T-cell (primary cell): ENCODE data around the gene PJVK. TPM values are rescaled to one million over a fixed set of nuclear protein-coding genes. Genes with fewer than 3 reads are reported as not detected.

ENCODE experiments used
- ATAC-seq, 4 experiments: fragments of 200-7000 bp in 3 of 4; fragments of 150-1000 bp in 1 of 4; cut with Tn5 transposase; replicated peaks in 1 of 4; 1 replicate in 3 of 4; 2 replicates in 1 of 4; pipeline ENCODE4 v1.10.0; 2021; ENCODE audit warnings: moderate library complexity in 3 of 4, mild to moderate bottlenecking in 2 of 4, moderate number of reproducible peaks in 1 of 4
- CTCF ChIA-PET, 2 donors: fragments of 300-600 bp; sonication (Branson Sonifier 250); formaldehyde crosslinking; loops; one replicate each; lab custom pipeline; 2022; ENCODE audit warnings: antibody characterized with exemption in 2 of 2; lab: Charles Lee
- POLR2A ChIA-PET, 2 donors: fragments of 300-600 bp; sonication (Branson Sonifier 250); formaldehyde crosslinking; loops; one replicate each; lab custom pipeline; 2022; ENCODE audit warnings: antibody characterized with exemption in 2 of 2; lab: Charles Lee
- DNase-seq, 35 experiments: peaks; one replicate each; pipeline versions ENCODE4 v3.0.0 to v3.0.0-alpha.2; 2013 to 2023
- H3K27ac ChIP-seq: one replicate; pipeline ENCODE4 v1.5.1; 2013; ENCODE audit warnings: low read length
- H3K27me3 ChIP-seq, 2 experiments: replicated peaks in 1 of 2; 1 replicate in 1 of 2; 2 replicates in 1 of 2; pipeline versions ENCODE4 v1.6.1 to v1.7.0; 2013; ENCODE audit warnings: low read length in 1 of 2, mixed read lengths in 1 of 2; ENCODE audit not compliant: control insufficient read depth in 2 of 2, insufficient read depth in 2 of 2; ENCODE audit errors: extremely low read depth in 1 of 2
- H3K36me3 ChIP-seq, 2 donors: 1 replicate in 1 of 2; 2 replicates in 1 of 2; pipeline versions ENCODE4 v1.6.1 to v1.7.0; 2013; ENCODE audit warnings: low read length in 1 of 2; ENCODE audit not compliant: control insufficient read depth in 2 of 2, insufficient read depth in 1 of 2; ENCODE audit errors: extremely low read depth in 1 of 2
- H3K4me1 ChIP-seq, 2 experiments: 1 replicate in 1 of 2; 2 replicates in 1 of 2; pipeline versions ENCODE4 v1.6.1 to v1.7.0; 2013; ENCODE audit warnings: low read length in 2 of 2, mixed read lengths in 1 of 2; ENCODE audit not compliant: insufficient read depth in 2 of 2, control insufficient read depth in 1 of 2; ENCODE audit errors: extremely low read depth in 1 of 2
- H3K4me3 ChIP-seq, 2 donors: 1 replicate in 1 of 2; 2 replicates in 1 of 2; pipeline versions ENCODE4 v1.5.1 to v1.7.0; 2013; ENCODE audit warnings: mild to moderate bottlenecking in 2 of 2, low read length in 1 of 2, moderate library complexity in 1 of 2; ENCODE audit not compliant: control insufficient read depth in 1 of 2; ENCODE audit errors: extremely low read depth in 1 of 2
- H3K9me3 ChIP-seq: 2 replicates; pipeline ENCODE4 v1.7.0; 2013
- H3K27ac Mint-ChIP-seq, 2 donors: one replicate each; pipeline ENCODE4 v1.8.0; 2020 to 2021; ENCODE audit warnings: mild to moderate bottlenecking in 2 of 2, mixed read lengths in 2 of 2
- H3K27me3 Mint-ChIP-seq, 2 donors: one replicate each; pipeline ENCODE4 v1.8.0; 2021 to 2022; ENCODE audit warnings: mixed read lengths in 2 of 2
- H3K36me3 Mint-ChIP-seq: one replicate; pipeline ENCODE4 v1.8.0; 2021; ENCODE audit warnings: mixed read lengths
- H3K4me1 Mint-ChIP-seq, 3 donors: one replicate each; pipeline ENCODE4 v1.8.0; 2020 to 2022; ENCODE audit warnings: mixed read lengths in 3 of 3, mild to moderate bottlenecking in 1 of 3
- H3K4me3 Mint-ChIP-seq, 3 donors: one replicate each; pipeline ENCODE4 v1.8.0; 2020 to 2022; ENCODE audit warnings: mild to moderate bottlenecking in 3 of 3, mixed read lengths in 3 of 3, moderate library complexity in 3 of 3
- H3K9me3 Mint-ChIP-seq, 3 donors: one replicate each; pipeline ENCODE4 v1.8.0; 2020 to 2022; ENCODE audit warnings: mixed read lengths in 3 of 3
- WGBS: methylation state at CpG from one replicate; pipeline ENCODE4 v1.1.5; 2013; ENCODE audit warnings: missing lambda C conversion rate; ENCODE audit not compliant: insufficient coverage; 5-methylcytosine and 5-hydroxymethylcytosine counted together
- total RNA-seq, 35 experiments: library from RNA in 6 of 35; stranded (reverse) in 6 of 35; fragments of 120-200 nt in 1 of 35; gene quantifications; one replicate each; pipeline versions ENCODE4 v1.2.1 to v1.2.4 and lab custom pipeline; 2013 to 2026

The PJVK gene
- total RNA-seq, 5 donors from 2014 or later (not counting 1 experiment from before 2014, with no cell fraction given), result 1.8 to 5.2 (median 4.3) TPM

- Mint-ChIP-seq H3K27ac (peak overlapping the region; percentile 98 to 99), H3K27me3 (no peaks in the 10 kb centered on the region), H3K4me1 (peaks cover 49 to 59% (median 49%) of the 10 kb centered on the region in 3 donors), H3K36me3 (no peaks in the 10 kb centered on the region), H3K4me3 (peak overlapping the region; percentile 96 to 98 (median 98)), H3K9me3 (no peaks in the 10 kb centered on the region)
- ChIA-PET CTCF (interaction anchor here (1.2 to 1.3 kb wide), 2 partner anchors 65 to 82 kb away, joined by 3 read pairs; no protein-coding TSS in a partner anchor), POLR2A (no interaction called here)
- peak overlapping the region; percentile 92 for H3K27ac ChIP-seq
- peak overlapping the region; percentile 50 to 51 for H3K4me3 ChIP-seq
- WGBS, result 24% methylated on average over 15 of the region's 19 CpGs
- H3K4me1 ChIP-seq, result peaks cover 21 to 43% of the 10 kb centered on the region in 2 experiments
- DNase-seq, result no peak
- no peaks in the 10 kb centered on the region for H3K27me3 ChIP-seq
- H3K36me3 ChIP-seq, result no peaks in the 10 kb centered on the region
- no peak for ATAC-seq
- H3K9me3 ChIP-seq, result no peaks in the 10 kb centered on the region
Measured at GRCh38 chr2:178479758-178480226, 28.6 kb downstream of the PJVK start.

GRCh38 chr2:178480227-178481181, 29.3 kb downstream of the PJVK start, which contains the start of gene PLEKHA3:
Gene PLEKHA3, plus strand, starts transcription at chr2:178480457. Its CDS starts 413 bp downstream, at chr2:178480870.
- Mint-ChIP-seq H3K4me1 (peaks cover 53 to 63% (median 53%) of the 10 kb centered on the region in 3 donors), H3K36me3 (peaks cover 3% of the 10 kb centered on the region), H3K9me3 (no peaks in the 10 kb centered on the region), H3K27ac (peak within 1 kb of the TSS; percentile 98 to 99), H3K27me3 (no peaks in the 10 kb centered on the region), H3K4me3 (peak within 1 kb of the TSS; percentile 96 to 98 (median 98))
- ATAC-seq (peak; percentile 56 to 65 (median 61)), DNase-seq (peak; percentile 35 to 84 (median 60))
- H3K9me3 ChIP-seq, result no peaks in the 10 kb centered on the region
- H3K4me3 ChIP-seq, result peak within 1 kb of the TSS; percentile 78 to 80
- WGBS, result under 1% methylated on average over 78 of the region's 92 CpGs
- H3K36me3 ChIP-seq, result no peaks in the 10 kb centered on the region
- no peaks in the 10 kb centered on the region for H3K27me3 ChIP-seq
- CTCF ChIA-PET, result interaction anchor here in 1 of 2 donors (1.2 kb wide), 1 partner anchor 82 kb away, joined by 3 read pairs; no protein-coding TSS in a partner anchor
- H3K27ac ChIP-seq, result peak within 1 kb of the TSS; percentile 92
- POLR2A ChIA-PET, result no interaction called here
- peaks cover 24 to 43% of the 10 kb centered on the region in 2 experiments for H3K4me1 ChIP-seq

DNA sequence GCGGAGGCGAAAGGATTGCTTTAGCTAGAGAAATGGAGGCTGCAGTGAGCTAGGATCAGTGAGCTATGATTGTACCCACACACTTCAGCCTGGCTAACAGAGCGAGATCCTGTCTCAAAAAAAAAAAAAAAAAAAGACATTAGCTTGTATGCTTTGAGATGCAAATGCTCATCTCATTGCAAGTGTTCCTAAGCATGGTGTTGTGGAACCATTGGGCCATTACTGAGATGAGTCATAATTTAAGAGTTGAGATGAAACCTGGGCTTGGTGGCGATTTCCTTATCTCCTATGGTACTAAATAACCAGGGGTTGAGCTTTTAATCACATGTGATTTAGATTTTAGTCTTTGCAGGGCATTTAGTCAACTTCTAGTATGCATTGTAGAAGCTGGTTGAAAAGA, 31.3 kb downstream of the PJVK start:
- H3K9me3 ChIP-seq, result no peaks in the 10 kb centered on the region
- no peaks in the 10 kb centered on the region for H3K27me3 ChIP-seq
- Mint-ChIP-seq H3K9me3 (no peaks in the 10 kb centered on the region), H3K4me3 (peak overlapping the region; percentile 46 to 98 (median 96)), H3K36me3 (peaks cover 19% of the 10 kb centered on the region), H3K27me3 (no peaks in the 10 kb centered on the region), H3K27ac (peak overlapping the region in 1 of 2 donors; percentile 36), H3K4me1 (peaks cover 64 to 70% (median 67%) of the 10 kb centered on the region in 3 donors)
- H3K4me3 ChIP-seq, result no peak overlapping the region
- peaks cover 24 to 43% of the 10 kb centered on the region in 2 experiments for H3K4me1 ChIP-seq
- no peak for ATAC-seq
- POLR2A ChIA-PET, result interaction anchor here (0.5 to 1.1 kb wide), 4 partner anchors 15 to 50 kb away, joined by 3 read pairs; partner anchors contain the start of genes PJVK (in 1 of the 2) and PRKRA (in 1 of the 2)
- DNase-seq, result peak in 1 of 35 experiments; percentile 4
- no CpG with 5 or more reads among the region's 4 CpGs for WGBS
- no peak overlapping the region for H3K27ac ChIP-seq
- CTCF ChIA-PET, result interaction anchor here (0.6 to 1.4 kb wide), 6 partner anchors 13 to 534 kb away, joined by 3 to 6 read pairs (median 4); partner anchors contain the start of genes PJVK (in 1 of the 2) and PRKRA (in 1 of the 2)
- H3K36me3 ChIP-seq, result peaks cover 0 to 11% of the 10 kb centered on the region in 2 donors

GRCh38 chr2:178484245-178485041, 33.3 kb downstream of the PJVK start:
- Histone ChIP-seq H3K4me1 (peaks cover 18 to 29% of the 10 kb centered on the region in 2 experiments), H3K27ac (no peak overlapping the region), H3K36me3 (peaks cover 0 to 23% of the 10 kb centered on the region in 2 donors), H3K4me3 (no peak overlapping the region), H3K27me3 (no peaks in the 10 kb centered on the region), H3K9me3 (no peaks in the 10 kb centered on the region)
- peak in 1 of 35 experiments; percentile 19 for DNase-seq
- Mint-ChIP-seq H3K36me3 (peaks cover 32% of the 10 kb centered on the region), H3K27ac (no peak overlapping the region), H3K4me3 (no peak overlapping the region), H3K4me1 (peaks cover 65 to 68% (median 66%) of the 10 kb centered on the region in 3 donors), H3K27me3 (no peaks in the 10 kb centered on the region), H3K9me3 (no peaks in the 10 kb centered on the region)
- 93% methylated on average over 6 of the region's 6 CpGs for WGBS
- no peak for ATAC-seq
- ChIA-PET POLR2A (no interaction called here), CTCF (interaction anchor here in 1 of 2 donors (0.5 kb wide), 1 partner anchor 1002 kb away, joined by 3 read pairs; no protein-coding TSS in a partner anchor)

DNA sequence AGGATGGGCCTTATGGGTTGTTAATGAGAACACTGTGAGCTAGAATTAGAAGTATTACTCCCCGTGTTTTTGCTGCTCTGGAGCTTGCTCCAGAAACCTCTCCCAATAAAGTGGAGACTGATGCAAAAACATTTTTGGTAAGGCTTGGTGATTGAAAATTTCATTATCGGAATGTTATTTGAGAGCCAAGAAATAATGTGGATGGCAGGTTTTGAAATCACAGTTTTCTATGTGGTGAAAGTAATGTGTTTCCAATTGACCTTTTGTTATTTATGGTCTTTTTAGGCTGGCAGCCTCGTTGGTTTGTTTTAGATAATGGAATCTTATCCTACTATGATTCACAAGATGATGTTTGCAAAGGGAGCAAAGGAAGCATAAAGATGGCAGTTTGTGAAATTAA, 34.2 kb downstream of the PJVK start:
- peaks cover 15 to 22% of the 10 kb centered on the region in 2 experiments for H3K4me1 ChIP-seq
- POLR2A ChIA-PET, result no interaction called here

More for the DNA sequence above, 34.2 kb downstream of the PJVK start:
- Histone ChIP-seq H3K9me3 (no peaks in the 10 kb centered on the region), H3K36me3 (peaks cover 0 to 29% of the 10 kb centered on the region in 2 donors), H3K4me3 (no peak overlapping the region), H3K27ac (no peak overlapping the region), H3K27me3 (no peaks in the 10 kb centered on the region)
- Mint-ChIP-seq H3K27me3 (no peaks in the 10 kb centered on the region), H3K27ac (no peak overlapping the region), H3K4me3 (no peak overlapping the region), H3K9me3 (no peaks in the 10 kb centered on the region), H3K36me3 (peaks cover 41% of the 10 kb centered on the region), H3K4me1 (peaks cover 62 to 69% (median 67%) of the 10 kb centered on the region in 3 donors)
- ATAC-seq (no peak), DNase-seq (no peak)
- CTCF ChIA-PET, result no interaction called here
- WGBS, result no CpG with 5 or more reads among the region's 3 CpGs
